Measurements from ENCODE around the gene HEMK1.
A peak's percentile ranks its signal among the peaks of the same experiment; 100 is the strongest.

HEMK1 gene

GRCh38 chr3:50525191-50525910 lies 44.0 kb upstream of the HEMK1 start:
- intact Hi-C loops (cut with DNase I; ENCODE audit: low total_unique reads): no loop called here
- Histone ChIP-seq H3K27me3 (peaks cover 0 to 8% of the 10 kb centered on the region in 2 donors), H3K4me3 (no peak overlapping the region), H3K27ac (no peak overlapping the region), H3K4me1 (no peaks in the 10 kb centered on the region), H3K36me3 (no peaks in the 10 kb centered on the region), H3K9me3 (no peaks in the 10 kb centered on the region)
- DNase-seq: no peak
- no peak for TF ChIP-seq CTCF (IDR thresholded peaks at IDR 0.05)

GRCh38 chr3:50525987-50526386 lies 43.3 kb upstream of the HEMK1 start:
- H3K9me3 ChIP-seq: no peaks in the 10 kb centered on the region
- no peak for TF ChIP-seq CTCF (IDR thresholded peaks at IDR 0.05)
- H3K36me3 ChIP-seq: no peaks in the 10 kb centered on the region
- intact Hi-C loops (cut with DNase I; ENCODE audit: low total_unique reads): no loop called here
- no peak overlapping the region for H3K27ac ChIP-seq
- peak in 1 of 2 donors; percentile 40 for DNase-seq
- H3K4me3 ChIP-seq: no peak overlapping the region
- H3K4me1 ChIP-seq: no peaks in the 10 kb centered on the region
- H3K27me3 ChIP-seq: peaks cover 0 to 6% of the 10 kb centered on the region in 2 donors

GRCh38 chr3:50530001-50530970 lies 39.0 kb upstream of the HEMK1 start:
- no peak overlapping the region for H3K4me3 ChIP-seq
- intact Hi-C loops (cut with DNase I; ENCODE audit: low total_unique reads): no loop called here
- no peaks in the 10 kb centered on the region for H3K36me3 ChIP-seq
- DNase-seq: no peak
- H3K9me3 ChIP-seq: no peaks in the 10 kb centered on the region
- no peak overlapping the region for H3K27ac ChIP-seq
- H3K27me3 ChIP-seq: peaks cover 0 to under 1% of the 10 kb centered on the region in 2 donors
- H3K4me1 ChIP-seq: peaks cover 0 to 9% (median 8%) of the 10 kb centered on the region in 4 donors
- TF ChIP-seq CTCF (IDR thresholded peaks at IDR 0.05): no peak

- Histone ChIP-seq H3K4me1 (peaks cover 0 to 9% (median 8%) of the 10 kb centered on the region in 4 donors), H3K36me3 (no peaks in the 10 kb centered on the region), H3K9me3 (no peaks in the 10 kb centered on the region), H3K27me3 (no peaks in the 10 kb centered on the region), H3K27ac (no peak overlapping the region), H3K4me3 (no peak overlapping the region)
- no peak for DNase-seq
- TF ChIP-seq CTCF (IDR thresholded peaks at IDR 0.05): no peak
- intact Hi-C loops (cut with DNase I; ENCODE audit: low total_unique reads): no loop called here
These were observed 38.1 kb upstream of the HEMK1 start for GRCh38 chr3:50531201-50531600.

- TF ChIP-seq CTCF (IDR thresholded peaks at IDR 0.05): no peak
- Histone ChIP-seq H3K4me3 (no peak overlapping the region), H3K27ac (peak overlapping the region in 1 of 2 donors; percentile 22), H3K36me3 (no peaks in the 10 kb centered on the region), H3K9me3 (no peaks in the 10 kb centered on the region), H3K4me1 (peaks cover 0 to 9% (median 8%) of the 10 kb centered on the region in 4 donors), H3K27me3 (peaks cover 0 to 4% of the 10 kb centered on the region in 2 donors)
- no peak for DNase-seq
- intact Hi-C loops (cut with DNase I; ENCODE audit: low total_unique reads): no loop called here
These were observed 37.1 kb upstream of the HEMK1 start for GRCh38 chr3:50532062-50532705.
